Spleen (tissue), 13 donors: ENCODE measurements around the gene STOML2. TPM values are rescaled to one million over a fixed set of nuclear protein-coding genes. Genes with fewer than 3 reads are reported as not detected.
"Not testable (repeated sequence)": the region's sequence is repeated elsewhere in the genome, so short reads cannot be mapped to it uniquely, and the experiment has no call there.

ENCODE experiments used
- DNase-seq: peaks from one replicate; pipeline ENCODE4 v3.0.0-alpha.2; 2020
- H3K27ac ChIP-seq, 8 donors: fragments of 200-600 bp; sonication (generic) in 7 of 8; 1 replicate in 4 of 8; 2 replicates in 4 of 8; pipeline versions ENCODE4 v1.5.0 to v1.8.0; 2016 to 2021; ENCODE audit warnings: inconsistent platforms in 4 of 8, mild to moderate bottlenecking in 4 of 8, moderate library complexity in 1 of 8
- H3K27me3 ChIP-seq, 7 donors: fragments of 200-600 bp; sonication (generic) in 6 of 7; replicated peaks in 1 of 7; 1 replicate in 4 of 7; 2 replicates in 3 of 7; pipeline versions ENCODE4 v1.5.0 to v1.8.0; 2016 to 2021; ENCODE audit warnings: inconsistent platforms in 3 of 7, mild to moderate bottlenecking in 1 of 7
- H3K36me3 ChIP-seq, 6 donors: fragments of 200-600 bp; sonication (generic) in 5 of 6; 1 replicate in 4 of 6; 2 replicates in 2 of 6; pipeline versions ENCODE4 v1.5.0 to v1.8.0; 2016 to 2021; ENCODE audit warnings: inconsistent platforms in 2 of 6
- H3K4me1 ChIP-seq, 6 donors: fragments of 200-600 bp; sonication (generic) in 5 of 6; 1 replicate in 3 of 6; 2 replicates in 3 of 6; pipeline versions ENCODE4 v1.5.0 to v1.8.0; 2016 to 2021; ENCODE audit warnings: inconsistent platforms in 3 of 6
- H3K4me3 ChIP-seq, 8 donors: fragments of 200-600 bp; sonication (generic) in 7 of 8; 1 replicate in 4 of 8; 2 replicates in 4 of 8; pipeline versions ENCODE4 v1.5.0 to v1.8.0; 2016 to 2021; ENCODE audit warnings: inconsistent platforms in 4 of 8, mild to moderate bottlenecking in 4 of 8, moderate library complexity in 2 of 8
- H3K9me3 ChIP-seq, 8 donors: fragments of 200-600 bp; sonication (generic) in 7 of 8; 1 replicate in 4 of 8; 2 replicates in 4 of 8; pipeline versions ENCODE4 v1.5.0 to v1.8.0; 2016 to 2021; ENCODE audit warnings: inconsistent platforms in 4 of 8
- POLR2A ChIP-seq, 3 donors: fragments of 450-650 bp; IDR thresholded peaks; one replicate each; pipeline ENCODE4 v1.5.1; 2017; ENCODE audit warnings: antibody characterized with exemption in 3 of 3, mild to moderate bottlenecking in 1 of 3
- POLR2AphosphoS5 ChIP-seq, 3 donors: sonication (generic); formaldehyde crosslinking; IDR thresholded peaks; one replicate each; pipeline ENCODE4 v1.5.1; 2017; ENCODE audit warnings: antibody characterized with exemption in 3 of 3
- WGBS, 5 donors: extraction: QIAGEN DNeasy Blood & Tissue Kit in 3 of 5; methylation state at CpG; one replicate each; pipeline versions ENCODE4 v1.1.5 to v1.1.7; 2013 to 2018; 5-methylcytosine and 5-hydroxymethylcytosine counted together
- intact Hi-C: fragments of 100-400 bp; cut with DNase I; formaldehyde crosslinking; loops from one replicate; pipeline ENCODE4 v1.15.0; 2023; ENCODE audit warnings: low total_unique reads
- long read RNA-seq, 2 donors: transcript quantifications; one replicate each; lab custom pipeline, GENCODE V29; 2026
- polyA plus RNA-seq, 3 donors: library from polyadenylated mRNA; stranded (reverse); fragments of 200-250 nt; gene quantifications; one replicate each; pipeline ENCODE4 v1.2.1, GENCODE V29; 2013
- total RNA-seq, 7 donors: library from RNA; depleted of rRNA in 3 of 7; stranded (reverse); fragments of >200 nt in 3 of 7; fragmentation: NEBNext Ultra II Directional in 4 of 7; extraction: Animal tissue kit (Norgen Biotek cat#: 25700) in 4 of 7; gene quantifications; one replicate each; pipeline versions ENCODE4 v1.1.0 to v1.2.1, GENCODE V29; 2016 to 2021
- TF ChIP-seq, protein P1 (sequence below), 11 experiments: fragments of 200-600 bp in 7 of 11; fragments of 450-650 bp in 4 of 11; sonication (generic) in 4 of 11; IDR thresholded peaks in 8 of 11; conservative IDR thresholded peaks in 3 of 11; 1 replicate in 7 of 11; 2 replicates in 4 of 11; pipeline versions ENCODE4 v1.4.0 to v1.8.0; 2016 to 2021; ENCODE audit warnings: antibody characterized with exemption in 11 of 11, inconsistent platforms in 4 of 11, mild to moderate bottlenecking in 1 of 11
- donor health status: healthy with polysubstance abuse.
- donor health status: DM: no; HTN: no; CAD: no; lungs with moderate emphysema.
- donor health status: DM: no; HTN: no; CAD: no.
- donor health status: Bipolar disorder and iron deficiency.
- donor health status: healthy.
- donor health status: DM: no; HTN: no; CAD: no.
- donor health status: DM: yes; HTN: yes; CAD: no.

Gene STOML2, protein sequence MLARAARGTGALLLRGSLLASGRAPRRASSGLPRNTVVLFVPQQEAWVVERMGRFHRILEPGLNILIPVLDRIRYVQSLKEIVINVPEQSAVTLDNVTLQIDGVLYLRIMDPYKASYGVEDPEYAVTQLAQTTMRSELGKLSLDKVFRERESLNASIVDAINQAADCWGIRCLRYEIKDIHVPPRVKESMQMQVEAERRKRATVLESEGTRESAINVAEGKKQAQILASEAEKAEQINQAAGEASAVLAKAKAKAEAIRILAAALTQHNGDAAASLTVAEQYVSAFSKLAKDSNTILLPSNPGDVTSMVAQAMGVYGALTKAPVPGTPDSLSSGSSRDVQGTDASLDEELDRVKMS
- 10 to 100 TPM; 54.2 to 75.5 (median 58.7) TPM for total RNA-seq
- 10 to 100 TPM; 56.9 to 80.7 (median 72.0) TPM for polyA plus RNA-seq
- long read RNA-seq, donor 1, transcript STOML2-201 (10 exons, 1,278 nt): major isoform, 39 of 51 reads
- long read RNA-seq, donor 1, partial matches to known transcripts: 12 of 51 reads
- long read RNA-seq, donor 1, other reads (novel, unspliced or antisense): 0 of 51 reads
- long read RNA-seq, donor 2, transcript STOML2-201 (10 exons, 1,278 nt): major isoform, 32 of 43 reads
- long read RNA-seq, donor 2, partial matches to known transcripts: 10 of 43 reads
- long read RNA-seq, donor 2, other reads (novel, unspliced or antisense): 0 of 43 reads

DNA sequence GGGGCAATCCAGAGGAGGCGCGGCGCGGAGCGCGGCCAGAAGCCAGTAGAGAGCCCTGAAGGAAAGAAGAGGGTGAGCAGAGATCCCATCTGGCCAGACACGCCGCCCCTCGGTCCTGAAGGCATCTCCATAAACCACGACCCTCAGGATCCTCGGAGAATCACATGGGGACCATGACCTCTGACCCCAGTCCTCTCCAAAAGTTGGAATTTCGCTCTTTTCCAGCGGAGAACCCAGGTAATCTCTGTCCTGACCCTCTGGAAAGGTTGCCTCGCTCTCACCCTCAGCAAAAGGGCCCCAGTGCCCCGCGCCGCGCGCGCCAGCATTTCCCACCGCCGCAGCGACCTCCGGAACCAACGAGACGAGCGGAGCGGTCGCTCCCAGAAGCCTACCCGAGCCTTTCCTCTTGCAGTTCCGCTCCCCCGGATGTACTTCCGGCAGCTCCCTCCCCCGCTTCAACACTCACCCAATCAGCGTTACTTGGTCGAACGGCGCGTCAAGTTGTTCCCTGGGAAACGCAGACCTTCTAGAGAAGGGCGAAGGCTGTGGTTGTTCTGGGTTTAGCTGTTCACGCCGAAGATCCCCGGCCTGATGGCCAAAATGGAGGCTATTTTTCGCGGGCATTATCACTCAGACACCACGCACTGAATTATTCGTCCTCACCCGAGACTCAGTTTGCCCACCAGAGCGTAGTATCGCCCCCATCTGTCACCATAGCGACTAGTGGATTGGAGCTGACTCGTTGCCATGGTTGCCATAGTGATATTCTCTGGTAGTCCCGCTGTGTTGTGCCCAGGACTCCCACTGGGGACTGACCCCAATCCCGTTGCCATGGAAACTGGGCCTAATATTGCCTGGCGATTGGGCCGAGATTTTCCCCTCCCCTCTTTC, at the start of gene STOML2:
TSS of gene STOML2 (minus strand) at position 363 of the 891 bp plus-strand sequence. CDS start at position 326, 37 bp downstream.
- TF ChIP-seq POLR2AphosphoS5 (IDR thresholded peaks at IDR 0.05) (peak; percentile 93 to 96 (median 94)), POLR2A (IDR thresholded peaks at IDR 0.05) (peak in 2 of 3 donors; percentile 45 to 67)
- TF ChIP-seq, protein P1, sequence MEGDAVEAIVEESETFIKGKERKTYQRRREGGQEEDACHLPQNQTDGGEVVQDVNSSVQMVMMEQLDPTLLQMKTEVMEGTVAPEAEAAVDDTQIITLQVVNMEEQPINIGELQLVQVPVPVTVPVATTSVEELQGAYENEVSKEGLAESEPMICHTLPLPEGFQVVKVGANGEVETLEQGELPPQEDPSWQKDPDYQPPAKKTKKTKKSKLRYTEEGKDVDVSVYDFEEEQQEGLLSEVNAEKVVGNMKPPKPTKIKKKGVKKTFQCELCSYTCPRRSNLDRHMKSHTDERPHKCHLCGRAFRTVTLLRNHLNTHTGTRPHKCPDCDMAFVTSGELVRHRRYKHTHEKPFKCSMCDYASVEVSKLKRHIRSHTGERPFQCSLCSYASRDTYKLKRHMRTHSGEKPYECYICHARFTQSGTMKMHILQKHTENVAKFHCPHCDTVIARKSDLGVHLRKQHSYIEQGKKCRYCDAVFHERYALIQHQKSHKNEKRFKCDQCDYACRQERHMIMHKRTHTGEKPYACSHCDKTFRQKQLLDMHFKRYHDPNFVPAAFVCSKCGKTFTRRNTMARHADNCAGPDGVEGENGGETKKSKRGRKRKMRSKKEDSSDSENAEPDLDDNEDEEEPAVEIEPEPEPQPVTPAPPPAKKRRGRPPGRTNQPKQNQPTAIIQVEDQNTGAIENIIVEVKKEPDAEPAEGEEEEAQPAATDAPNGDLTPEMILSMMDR (IDR thresholded peaks at IDR 0.05 in 8 of 11, conservative IDR thresholded peaks at IDR 0.05 in 3 of 11): peak in 2 of 11 experiments; percentile 18 to 40
- Histone ChIP-seq H3K9me3 (no peaks in the 10 kb centered on the region), H3K4me1 (peaks cover 16 to 40% (median 26%) of the 10 kb centered on the region in 6 donors), H3K36me3 (peaks cover 0 to 72% (median 60%) of the 10 kb centered on the region in 6 donors), H3K4me3 (peak within 1 kb of the TSS; percentile 58 to 86 (median 64)), H3K27me3 (no peaks in the 10 kb centered on the region), H3K27ac (peak within 1 kb of the TSS; percentile 69 to 92 (median 88))
- intact Hi-C loops: no loop called here
- WGBS, 5 donors: 1 to 2% (median 1%) methylated on average over 39 to 57 of the region's 57 CpGs
- peak; percentile 97 for DNase-seq

DNA sequence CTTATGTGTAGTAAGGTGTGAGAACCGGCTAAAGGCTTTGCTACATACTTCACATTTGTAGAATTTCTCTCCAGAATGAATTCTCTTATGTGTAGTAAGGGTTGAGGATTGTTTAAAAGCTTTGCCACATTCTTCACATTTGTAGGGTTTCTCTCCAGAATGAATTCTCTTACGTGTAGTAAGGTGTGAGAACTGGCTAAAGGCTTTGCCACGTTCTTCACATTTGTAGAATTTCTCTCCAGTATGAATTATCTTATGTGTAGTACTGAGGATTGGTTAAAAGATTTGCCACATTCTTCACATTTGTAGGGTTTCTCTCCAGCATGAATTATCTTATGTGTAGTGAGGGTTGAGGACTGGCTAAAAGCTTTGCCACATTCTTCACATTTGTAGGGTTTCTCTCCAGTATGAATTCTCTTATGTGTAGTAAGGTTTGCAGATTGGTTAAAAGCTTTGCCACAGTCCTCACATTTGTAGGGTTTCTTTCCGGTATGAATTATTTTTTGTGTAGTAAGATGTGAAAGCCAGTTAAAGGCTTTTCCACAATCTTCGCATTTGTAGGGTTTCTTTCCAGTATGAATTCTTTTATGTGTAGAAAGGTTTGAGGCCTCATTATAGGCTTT, 45.1 kb upstream of the STOML2 start:
- DNase-seq, H3K27me3 ChIP-seq, H3K4me3 ChIP-seq, H3K27ac ChIP-seq, H3K4me1 ChIP-seq, H3K36me3 ChIP-seq, intact Hi-C loops: not testable (repeated sequence)
- WGBS, 5 donors: 70 to 80% (median 78%) methylated on average over 5 of the region's 5 CpGs
- H3K9me3 ChIP-seq: peaks cover 2 to 85% (median 72%) of the 10 kb centered on the region in 8 donors

DNA sequence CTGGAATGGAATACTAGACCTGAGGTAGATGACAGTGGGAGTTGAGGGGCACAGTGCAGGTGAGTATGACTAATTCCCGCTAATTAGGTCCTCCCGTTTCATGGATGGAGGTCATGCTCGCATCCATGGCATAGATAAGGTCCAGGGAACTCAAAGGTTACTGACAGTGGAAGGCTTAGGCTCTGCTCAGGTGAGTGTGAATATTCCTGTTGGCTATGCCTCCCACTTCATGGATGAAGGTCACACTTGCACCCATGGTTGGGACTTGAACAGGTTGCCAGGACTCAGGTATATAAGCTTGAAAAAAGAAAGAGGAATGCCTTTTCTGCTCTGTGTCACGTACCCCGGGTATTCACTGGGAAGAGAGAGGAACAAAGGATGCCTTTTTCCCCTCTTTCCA, 39.1 kb upstream of the STOML2 start:
- Histone ChIP-seq H3K36me3 (no peaks in the 10 kb centered on the region), H3K4me1 (no peaks in the 10 kb centered on the region), H3K9me3 (peaks cover 0 to 69% (median 58%) of the 10 kb centered on the region in 8 donors), H3K4me3 (no peak overlapping the region), H3K27me3 (peaks cover 0 to 6% (median 0%) of the 10 kb centered on the region in 7 donors), H3K27ac (no peak overlapping the region)
- TF ChIP-seq, protein P1 (IDR thresholded peaks at IDR 0.05 in 8 of 11, conservative IDR thresholded peaks at IDR 0.05 in 3 of 11): no peak
- no peak for TF ChIP-seq POLR2AphosphoS5 (IDR thresholded peaks at IDR 0.05)
- no peak for TF ChIP-seq POLR2A (IDR thresholded peaks at IDR 0.05)
- intact Hi-C loops: no loop called here
- no peak for DNase-seq
- 86 to 93% (median 88%) methylated on average over 5 of the region's 5 CpGs for WGBS, 5 donors

DNA sequence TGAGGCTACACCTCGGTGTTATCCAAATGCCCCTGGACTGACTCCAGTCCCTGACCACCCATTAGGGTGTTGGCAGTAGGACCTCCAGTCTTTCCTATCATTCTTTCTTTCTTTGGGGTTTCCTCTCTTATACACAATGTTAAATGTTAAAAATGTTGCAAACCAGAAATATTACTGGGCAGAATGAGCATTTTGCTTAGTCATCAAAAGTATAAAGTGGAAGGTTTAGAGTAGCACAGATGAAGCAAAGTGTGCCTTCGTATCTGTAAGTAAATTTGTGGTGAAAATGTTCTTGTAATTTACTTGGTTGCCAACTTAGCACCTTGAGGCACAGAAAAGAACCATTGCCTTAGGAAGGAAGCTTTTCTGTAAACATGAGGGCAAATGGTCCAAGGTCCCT, 37.2 kb upstream of the STOML2 start:
- peaks cover 0 to 6% (median 0%) of the 10 kb centered on the region in 7 donors for H3K27me3 ChIP-seq
- H3K9me3 ChIP-seq: peaks cover 0 to 49% (median 43%) of the 10 kb centered on the region in 8 donors
- no peaks in the 10 kb centered on the region for H3K36me3 ChIP-seq
- no peak overlapping the region for H3K4me3 ChIP-seq
- DNase-seq: no peak
- intact Hi-C loops: no loop called here
- 86 to 90% (median 88%) methylated on average over 2 of the region's 2 CpGs for WGBS, 5 donors
- no peak for TF ChIP-seq POLR2AphosphoS5 (IDR thresholded peaks at IDR 0.05)
- TF ChIP-seq POLR2A (IDR thresholded peaks at IDR 0.05): no peak
- TF ChIP-seq, protein P1 (IDR thresholded peaks at IDR 0.05 in 8 of 11, conservative IDR thresholded peaks at IDR 0.05 in 3 of 11): no peak
- H3K4me1 ChIP-seq: no peaks in the 10 kb centered on the region
- no peak overlapping the region for H3K27ac ChIP-seq
